IPS-NIHi7 (cell line): Measurements from ENCODE around the gene INSYN2B.
"Not testable (repeated sequence)": the region's sequence is repeated elsewhere in the genome, so short reads cannot be mapped to it uniquely, and the experiment has no call there.

ENCODE experiments used
- DNase-seq: peaks from one replicate; pipeline ENCODE4 v3.0.0; 2012; ENCODE audit warnings: mixed read lengths; ENCODE audit errors: extremely low spot score

Gene INSYN2B

GRCh38 chr5:169973056-169973455 lies 7.2 kb downstream of the INSYN2B start:
- DNase-seq, result no peak

- no peak for DNase-seq
These were observed 8.5 kb downstream of the INSYN2B start for GRCh38 chr5:169971780-169972179.

- DNase-seq, result no peak
These were observed 9.2 kb downstream of the INSYN2B start for GRCh38 chr5:169970911-169971765.

GRCh38 chr5:169970339-169970738 lies 10.0 kb downstream of the INSYN2B start:
- DNase-seq, result no peak

- no peak for DNase-seq
These were observed 16.0 kb downstream of the INSYN2B start for GRCh38 chr5:169964246-169964645.

GRCh38 chr5:169960659-169961058 lies 19.6 kb downstream of the INSYN2B start:
- no peak for DNase-seq

GRCh38 chr5:169958278-169958677 lies 22.0 kb downstream of the INSYN2B start:
- DNase-seq, result no peak

GRCh38 chr5:169956756-169957155 lies 23.5 kb downstream of the INSYN2B start:
- no peak for DNase-seq

- no peak for DNase-seq
These were observed 24.2 kb downstream of the INSYN2B start for GRCh38 chr5:169956126-169956525.

- DNase-seq, result no peak
These were observed 25.5 kb downstream of the INSYN2B start for GRCh38 chr5:169954786-169955185.

- not testable (repeated sequence) for DNase-seq
These were observed 27.1 kb downstream of the INSYN2B start for GRCh38 chr5:169953196-169953595.

- DNase-seq, result no peak
These were observed 30.0 kb downstream of the INSYN2B start for GRCh38 chr5:169950333-169950732.

- DNase-seq, result no peak
These were observed 33.5 kb downstream of the INSYN2B start for GRCh38 chr5:169946743-169947295.

- peak; percentile 39 for DNase-seq
These were observed 34.4 kb downstream of the INSYN2B start for GRCh38 chr5:169945831-169946261.

- no peak for DNase-seq
These were observed 35.2 kb downstream of the INSYN2B start for GRCh38 chr5:169944922-169945680.

- DNase-seq, result no peak
These were observed 36.2 kb downstream of the INSYN2B start for GRCh38 chr5:169944115-169944514.

- no peak for DNase-seq
These were observed 37.3 kb downstream of the INSYN2B start for GRCh38 chr5:169943026-169943425.

- no peak for DNase-seq
These were observed 38.1 kb downstream of the INSYN2B start for GRCh38 chr5:169942181-169942580.

GRCh38 chr5:169941542-169941941 lies 38.8 kb downstream of the INSYN2B start:
- no peak for DNase-seq

- DNase-seq, result no peak
These were observed 40.6 kb downstream of the INSYN2B start for GRCh38 chr5:169939731-169940130.

GRCh38 chr5:169938439-169938838 lies 41.9 kb downstream of the INSYN2B start:
- DNase-seq, result no peak

- no peak for DNase-seq
These were observed 44.5 kb downstream of the INSYN2B start for GRCh38 chr5:169935762-169936161.

- no peak for DNase-seq
These were observed 45.3 kb downstream of the INSYN2B start for GRCh38 chr5:169934990-169935389.
